H1 (cell line): ENCODE measurements around the gene EPB41L2. TPM values are rescaled to one million over a fixed set of nuclear protein-coding genes. Genes with fewer than 3 reads are reported as not detected.

Source experiments
- CTCF ChIA-PET: fragments of 300-600 bp; sonication (Branson Sonifier 250); formaldehyde crosslinking; loops from one replicate; lab custom pipeline; 2021; ENCODE audit not compliant: partially characterized antibody; lab: Charles Lee
- POLR2A ChIA-PET: fragments of 300-600 bp; sonication (Branson Sonifier 250); formaldehyde crosslinking; loops from one replicate; lab custom pipeline; 2021; ENCODE audit warnings: inconsistent platforms; ENCODE audit not compliant: partially characterized antibody; lab: Charles Lee
- DNase-seq, 2 experiments: peaks; one replicate each; pipeline versions ENCODE4 v3.0.0 to v3.0.0-alpha.2; 2010 to 2022; ENCODE audit warnings: low spot score in 2 of 2, low read depth in 1 of 2, mixed read lengths in 1 of 2
- FAIRE-seq: peaks from 2 replicates; lab custom pipeline; 2011; peaks lifted over from hg19 to GRCh38; lab: Jason Lieb, UNC
- H2AFZ ChIP-seq: 2 replicates; pipeline ENCODE4 v1.8.1; 2012; ENCODE audit warnings: low read length, inconsistent platforms
- H2AK5ac ChIP-seq: 2 replicates; pipeline ENCODE4 v1.6.1; 2013; ENCODE audit warnings: low read depth, low read length
- H2BK120ac ChIP-seq: replicated peaks from 2 replicates; pipeline ENCODE3; 2013; ENCODE audit warnings: low read depth, low read length, inconsistent platforms
- H2BK12ac ChIP-seq: 2 replicates; pipeline ENCODE4 v1.6.1; 2013; ENCODE audit warnings: low read depth, low read length
- H2BK15ac ChIP-seq: 2 replicates; pipeline ENCODE4 v1.6.1; 2013; ENCODE audit warnings: low read length
- H2BK20ac ChIP-seq: 2 replicates; pipeline ENCODE4 v1.6.1; 2013; ENCODE audit warnings: low read length
- H2BK5ac ChIP-seq: 2 replicates; pipeline ENCODE4 v1.6.1; 2013; ENCODE audit warnings: low read depth, low read length
- H3K14ac ChIP-seq: 2 replicates; pipeline ENCODE4 v1.6.1; 2013; ENCODE audit warnings: inconsistent platforms; ENCODE audit not compliant: insufficient read length
- H3K18ac ChIP-seq: 2 replicates; pipeline ENCODE4 v1.6.1; 2013; ENCODE audit warnings: low read length; ENCODE audit errors: extremely low read depth
- H3K23ac ChIP-seq: 2 replicates; pipeline ENCODE4 v1.6.1; 2013; ENCODE audit warnings: inconsistent platforms; ENCODE audit not compliant: insufficient read length
- H3K23me2 ChIP-seq: 2 replicates; pipeline ENCODE4 v1.6.1; 2013; ENCODE audit warnings: low read depth, low read length
- H3K27ac ChIP-seq: 2 replicates; pipeline ENCODE4 v1.6.1; 2011; ENCODE audit warnings: low read depth, low read length, inconsistent platforms
- H3K27me3 ChIP-seq, 4 experiments: replicated peaks in 1 of 4; 1 replicate in 1 of 4; 2 replicates in 3 of 4; pipeline versions ENCODE4 v1.6.1 to v1.8.1; 2011 to 2013; ENCODE audit warnings: low read length in 3 of 4, mild to moderate bottlenecking in 3 of 4, inconsistent platforms in 2 of 4, mixed read lengths in 2 of 4, moderate library complexity in 1 of 4; ENCODE audit not compliant: control insufficient read depth in 3 of 4, insufficient read depth in 3 of 4; ENCODE audit errors: extremely low read depth in 1 of 4
- H3K36me3 ChIP-seq, 4 experiments: 2 replicates each; pipeline versions ENCODE4 v1.6.1 to v1.8.1; 2011 to 2013; ENCODE audit warnings: mild to moderate bottlenecking in 4 of 4, low read length in 3 of 4, moderate library complexity in 2 of 4, control low read depth in 1 of 4, inconsistent platforms in 1 of 4; ENCODE audit not compliant: insufficient read depth in 4 of 4, control insufficient read depth in 2 of 4
- H3K4ac ChIP-seq: replicated peaks from 2 replicates; pipeline ENCODE3; 2013; ENCODE audit warnings: low read length, low read depth, mixed read lengths, inconsistent platforms; ENCODE audit not compliant: insufficient read length
- H3K4me1 ChIP-seq, 4 experiments: replicated peaks in 1 of 4; 1 replicate in 1 of 4; 2 replicates in 3 of 4; pipeline versions ENCODE4 v1.6.1 to v1.8.1; 2011 to 2013; ENCODE audit warnings: low read length in 3 of 4, inconsistent platforms in 2 of 4, mixed read lengths in 1 of 4; ENCODE audit not compliant: insufficient read depth in 4 of 4, control insufficient read depth in 3 of 4
- H3K4me2 ChIP-seq, 2 experiments: 2 replicates each; pipeline versions ENCODE4 v1.6.1 to v1.8.1; 2011 to 2013; ENCODE audit warnings: low read depth in 2 of 2, low read length in 2 of 2, control low read depth in 1 of 2, inconsistent platforms in 1 of 2, mild to moderate bottlenecking in 1 of 2; ENCODE audit not compliant: insufficient read depth in 1 of 2
- H3K4me3 ChIP-seq, 4 experiments: fragments of 200-600, 300-600 bp in 1 of 4; sonication (generic), shearing (Covaris generic), sonication (Bioruptor Twin) in 1 of 4; 2 replicates each; pipeline versions ENCODE4 v1.5.1 to v1.8.1; 2011 to 2016; ENCODE audit warnings: low read length in 4 of 4, low read depth in 3 of 4, control low read depth in 2 of 4, inconsistent platforms in 2 of 4, mild to moderate bottlenecking in 2 of 4, mixed read lengths in 1 of 4, moderate library complexity in 1 of 4; ENCODE audit not compliant: insufficient read depth in 2 of 4; ENCODE audit errors: extremely low read depth in 1 of 4
- H3K56ac ChIP-seq: replicated peaks from 2 replicates; pipeline ENCODE3; 2013; ENCODE audit warnings: low read depth, mild to moderate bottlenecking, mixed read lengths, low read length, inconsistent platforms; ENCODE audit not compliant: insufficient read length
- H3K79me1 ChIP-seq: 2 replicates; pipeline ENCODE4 v1.6.1; 2013; ENCODE audit warnings: low read depth, low read length, control low read depth
- H3K79me2 ChIP-seq, 2 experiments: 2 replicates each; pipeline versions ENCODE4 v1.6.1 to v1.8.1; 2012 to 2013; ENCODE audit warnings: low read length in 2 of 2, mild to moderate bottlenecking in 2 of 2, inconsistent platforms in 1 of 2; ENCODE audit not compliant: insufficient read depth in 2 of 2, control insufficient read depth in 1 of 2
- H3K9ac ChIP-seq, 4 experiments: replicated peaks in 1 of 4; 1 replicate in 1 of 4; 2 replicates in 3 of 4; pipeline versions ENCODE4 v1.6.1 to v1.8.1; 2011 to 2013; ENCODE audit warnings: low read depth in 3 of 4, low read length in 3 of 4, control low read depth in 2 of 4, mild to moderate bottlenecking in 2 of 4, moderate library complexity in 2 of 4, inconsistent platforms in 1 of 4; ENCODE audit errors: extremely low read depth in 1 of 4
- H3K9me3 ChIP-seq, 2 experiments: 2 replicates each; pipeline versions ENCODE4 v1.6.1 to v1.8.1; 2012 to 2013; ENCODE audit warnings: mild to moderate bottlenecking in 2 of 2, moderate library complexity in 2 of 2, control low read depth in 1 of 2, inconsistent platforms in 1 of 2, low read depth in 1 of 2, low read length in 1 of 2, mixed read lengths in 1 of 2; ENCODE audit not compliant: insufficient read depth in 2 of 2
- H4K20me1 ChIP-seq, 2 experiments: replicated peaks in 1 of 2; 2 replicates each; pipeline versions ENCODE3 to v1.8.1; 2011 to 2013; ENCODE audit warnings: inconsistent platforms in 2 of 2, low read length in 2 of 2, mild to moderate bottlenecking in 1 of 2; ENCODE audit not compliant: insufficient read depth in 2 of 2, control insufficient read depth in 1 of 2
- H4K5ac ChIP-seq: 2 replicates; pipeline ENCODE4 v1.6.1; 2013; ENCODE audit warnings: low read length, low read depth, mixed read lengths, inconsistent platforms; ENCODE audit not compliant: insufficient read length
- H4K8ac ChIP-seq: 2 replicates; pipeline ENCODE4 v1.8.0; 2013; ENCODE audit warnings: mild to moderate bottlenecking, moderate library complexity, low read length, inconsistent platforms; ENCODE audit not compliant: insufficient read depth; ENCODE audit errors: extremely low read depth
- H4K91ac ChIP-seq: replicated peaks from 2 replicates; pipeline ENCODE3; 2013; ENCODE audit warnings: low read length, mixed read lengths, inconsistent platforms; ENCODE audit not compliant: insufficient read length
- BCL11A ChIP-seq, 2 experiments: IDR thresholded peaks; one replicate each; pipeline ENCODE4 v1.6.1; 2011; ENCODE audit warnings: low read depth in 2 of 2, low read length in 2 of 2, mild to moderate bottlenecking in 2 of 2
- CHD2 ChIP-seq: IDR thresholded peaks from 2 replicates; pipeline ENCODE4 v1.6.1; 2012; ENCODE audit warnings: low read length, improper control_type of control experiment
- GTF2F1 ChIP-seq: IDR thresholded peaks from 2 replicates; pipeline ENCODE4 v1.6.1; 2012; ENCODE audit warnings: low read depth, low read length, improper control_type of control experiment, borderline replicate concordance
- HDAC6 ChIP-seq: IDR thresholded peaks from one replicate; pipeline ENCODE4 v1.7.1; 2012; ENCODE audit warnings: low read depth, mild to moderate bottlenecking, inconsistent platforms, low read length, moderate library complexity
- MAFK ChIP-seq: IDR thresholded peaks from 2 replicates; pipeline ENCODE4 v1.6.1; 2012; ENCODE audit warnings: low read depth, mild to moderate bottlenecking, improper control_type of control experiment, low read length
- NRF1 ChIP-seq: IDR thresholded peaks from 2 replicates; pipeline ENCODE4 v1.6.1; 2011; ENCODE audit warnings: mild to moderate bottlenecking, low read depth, low read length, improper control_type of control experiment
- SIRT6 ChIP-seq: IDR thresholded peaks from one replicate; pipeline ENCODE4 v1.7.1; 2012; ENCODE audit warnings: low read length, inconsistent platforms
- SIX5 ChIP-seq: IDR thresholded peaks from 2 replicates; pipeline ENCODE4 v1.6.1; 2011; ENCODE audit warnings: mild to moderate bottlenecking, low read depth, low read length
- SP2 ChIP-seq: IDR thresholded peaks from 2 replicates; pipeline ENCODE4 v1.6.1; 2012; ENCODE audit warnings: mild to moderate bottlenecking, low read length, inconsistent platforms
- SUZ12 ChIP-seq: fragments of 200-600 bp; sonication (generic); IDR thresholded peaks from 2 replicates; pipeline ENCODE4 v1.6.1; 2012; ENCODE audit warnings: mild to moderate bottlenecking, inconsistent platforms, low read length, moderate library complexity, mixed read lengths
- TBP ChIP-seq: IDR thresholded peaks from 2 replicates; pipeline ENCODE4 v1.6.1; 2011; ENCODE audit warnings: low read depth, low read length, improper control_type of control experiment
- TCF12 ChIP-seq: IDR thresholded peaks from 2 replicates; pipeline ENCODE4 v1.6.1; 2011; ENCODE audit warnings: low read depth, mild to moderate bottlenecking, low read length
- USF2 ChIP-seq: IDR thresholded peaks from 2 replicates; pipeline ENCODE4 v1.6.1; 2011; ENCODE audit warnings: low read length, improper control_type of control experiment
- WGBS, 2 experiments: shearing (Covaris generic) in 1 of 2; methylation state at CpG; one replicate each; pipeline versions ENCODE4 v1.1.6 to v1.1.7; 2013 to 2015; ENCODE audit warnings: low lambda C conversion rate in 2 of 2, mixed read lengths in 2 of 2, inconsistent platforms in 1 of 2, low coverage in 1 of 2, missing lambda C conversion rate in 1 of 2; ENCODE audit not compliant: insufficient replicate concordance in 2 of 2, insufficient coverage in 1 of 2, insufficient read length in 1 of 2; ENCODE audit errors: extremely low coverage in 1 of 2, missing lambda C conversion rate in 1 of 2; 5-methylcytosine and 5-hydroxymethylcytosine counted together
- polyA plus RNA-seq, 7 experiments: library from polyadenylated mRNA; depleted of rRNA in 3 of 7; stranded (reverse) in 5 of 7; unstranded in 2 of 7; fragments of >200 nt in 5 of 7; fragments of 200-250 nt in 2 of 7; gene quantifications; 1 replicate in 5 of 7; 2 replicates in 1 of 7; 4 replicates in 1 of 7; pipeline versions ENCODE4 v1.2.1 to v1.2.3, GENCODE V29; 2011 to 2013; ENCODE audit warnings: missing spikeins in 2 of 7, mixed read lengths in 2 of 7
- total RNA-seq: library from RNA; stranded (reverse); fragmentation: NEBNext Ultra II Directional; extraction: Animal tissue kit (Norgen Biotek cat#: 25700); gene quantifications from 2 replicates; pipeline ENCODE4 v1.2.1, GENCODE V29; 2021

EPB41L2 gene
- total and polyA plus RNA-seq, 2 of the 8 experiments (the other 6 are each of a cell fraction or from before 2014, with no cell fraction given), result 22.5 to 123 TPM

GRCh38 chr6:130964808-130965604 lies 98.0 kb downstream of the EPB41L2 start:
- no peaks in the 10 kb centered on the region for H3K9me3 ChIP-seq
- POLR2A ChIA-PET, result interaction anchor here (1.0 kb wide), 1 partner anchor 29 kb away, joined by 3 read pairs; no protein-coding TSS in a partner anchor
- H3K27ac ChIP-seq, result no peak overlapping the region
- CTCF ChIA-PET, result interaction anchor here (0.6 to 1.1 kb wide), 2 partner anchors 9 to 874 kb away, joined by 3 read pairs; no protein-coding TSS in a partner anchor
- no peak overlapping the region for H2BK120ac ChIP-seq
- no peak overlapping the region for H2BK20ac ChIP-seq
- H3K14ac ChIP-seq, result no peak overlapping the region
- FAIRE-seq (no peak), DNase-seq (no peak)
- H2BK5ac ChIP-seq, result no peak overlapping the region
- no peak overlapping the region for H4K5ac ChIP-seq
- no peak overlapping the region for H2BK12ac ChIP-seq
- no peak overlapping the region for H4K8ac ChIP-seq
- H3K56ac ChIP-seq, result no peak overlapping the region
- no peaks in the 10 kb centered on the region for H3K23me2 ChIP-seq
- H3K18ac ChIP-seq, result no peak overlapping the region
- no peak overlapping the region for H3K4me3 ChIP-seq
- H2AFZ ChIP-seq, result no peak overlapping the region
- no peak overlapping the region for H3K23ac ChIP-seq
- H3K36me3 ChIP-seq, result no peaks in the 10 kb centered on the region
- 80% methylated on average over 5 of the region's 5 CpGs; no CpG with 5 or more reads in 1 of the 2 experiments for WGBS, 2 experiments
- peaks cover 0 to 6% (median 4%) of the 10 kb centered on the region in 4 experiments; a peak in 3 of 7 replicates for H3K4me1 ChIP-seq
- peaks cover 0 to 63% of the 10 kb centered on the region in 2 experiments; a peak in 2 of 4 replicates for H3K79me2 ChIP-seq
- no peak overlapping the region for H2BK15ac ChIP-seq
- H2AK5ac ChIP-seq, result no peak overlapping the region
- peaks cover 4% of the 10 kb centered on the region for H3K79me1 ChIP-seq
- H3K27me3 ChIP-seq, result no peaks in the 10 kb centered on the region
- no peak overlapping the region for H3K9ac ChIP-seq
- H4K91ac ChIP-seq, result no peak overlapping the region
- no peak overlapping the region for H3K4me2 ChIP-seq
- H4K20me1 ChIP-seq, result peaks cover 0 to 2% of the 10 kb centered on the region in 2 experiments
- H3K4ac ChIP-seq, result no peak overlapping the region
- no peak for TF ChIP-seq HDAC6
- no peak for TF ChIP-seq NRF1
- TF ChIP-seq MAFK, result no peak
- no peak for TF ChIP-seq BCL11A (IDR thresholded peaks at IDR 0.05; ENCODE audit: low read depth in 2 of 2, low read length in 2 of 2)
- no peak for TF ChIP-seq CHD2
- TF ChIP-seq USF2, result no peak
- TF ChIP-seq SP2, result no peak
- no peak for TF ChIP-seq GTF2F1
- no peak for TF ChIP-seq TCF12
- TF ChIP-seq SUZ12, result no peak
- no peak for TF ChIP-seq SIRT6
- TF ChIP-seq TBP, result no peak
- no peak for TF ChIP-seq SIX5
